Heart left ventricle (tissue), 16 donors: ENCODE results near the gene ATRX. TPM values are rescaled to one million over a fixed set of nuclear protein-coding genes. Genes with fewer than 3 reads are reported as not detected.

Source experiments
- ATAC-seq, 4 donors: fragments of 200-7000 bp; cut with Tn5 transposase; one replicate each; pipeline ENCODE4 v1.9.1; 2020 to 2022; ENCODE audit warnings: moderate library complexity in 4 of 4, mild to moderate bottlenecking in 3 of 4, moderate number of reproducible peaks in 1 of 4
- DNase-seq, 5 donors: peaks; one replicate each; pipeline ENCODE4 v3.0.0-alpha.2; 2020
- H3K27ac ChIP-seq, 12 donors: fragments of 200-600 bp; sonication (generic) in 4 of 12; one replicate each; pipeline versions ENCODE4 v1.5.0 to v1.8.0; 2016 to 2022; ENCODE audit warnings: mild to moderate bottlenecking in 2 of 12
- H3K27me3 ChIP-seq, 9 donors: fragments of 200-600 bp; sonication (generic) in 2 of 9; one replicate each; pipeline versions ENCODE4 v1.5.1 to v1.8.0; 2016 to 2022; ENCODE audit warnings: mild to moderate bottlenecking in 3 of 9
- H3K36me3 ChIP-seq, 9 donors: fragments of 200-600 bp; sonication (generic) in 2 of 9; one replicate each; pipeline versions ENCODE4 v1.5.0 to v1.8.0; 2018 to 2022; ENCODE audit warnings: mild to moderate bottlenecking in 2 of 9
- H3K4me1 ChIP-seq, 12 donors: fragments of 200-600 bp; sonication (generic) in 4 of 12; one replicate each; pipeline versions ENCODE4 v1.5.0 to v1.8.0; 2016 to 2022; ENCODE audit warnings: mild to moderate bottlenecking in 3 of 12
- H3K4me3 ChIP-seq, 12 donors: fragments of 200-600 bp; sonication (generic) in 4 of 12; one replicate each; pipeline versions ENCODE4 v1.5.0 to v1.8.0; 2017 to 2022; ENCODE audit warnings: mild to moderate bottlenecking in 9 of 12, moderate library complexity in 4 of 12
- H3K9me3 ChIP-seq, 12 donors: fragments of 200-600 bp; sonication (generic) in 4 of 12; one replicate each; pipeline versions ENCODE4 v1.5.0 to v1.8.0; 2016 to 2022; ENCODE audit warnings: mild to moderate bottlenecking in 1 of 12
- CTCF ChIP-seq, 12 donors: fragments of 200-600 bp; sonication (generic) in 4 of 12; IDR thresholded peaks; one replicate each; pipeline versions ENCODE4 v1.5.0 to v1.8.0; 2018 to 2022; ENCODE audit warnings: antibody characterized with exemption in 12 of 12, mild to moderate bottlenecking in 5 of 12
- POLR2A ChIP-seq, 2 donors: fragments of 450-650 bp; IDR thresholded peaks; one replicate each; pipeline ENCODE4 v1.6.1; 2017; ENCODE audit warnings: antibody characterized with exemption in 2 of 2, mild to moderate bottlenecking in 2 of 2, moderate library complexity in 2 of 2
- WGBS, 4 donors: extraction: QIAGEN DNeasy Blood & Tissue Kit in 2 of 4; methylation state at CpG; one replicate each; pipeline versions ENCODE4 v1.1.5 to v1.1.7; 2013 to 2018; 5-methylcytosine and 5-hydroxymethylcytosine counted together
- intact Hi-C, 10 donors: fragments of 100-400 bp; cut with DNase I; formaldehyde crosslinking; loops; one replicate each; pipeline versions ENCODE4 v1.11.1 to v1.14.2; 2022
- polyA plus RNA-seq, 2 donors: library from polyadenylated mRNA; stranded (reverse); fragments of 200-250 nt; gene quantifications; one replicate each; pipeline ENCODE4 v1.2.3, GENCODE V29; 2013
- total RNA-seq, 9 donors: library from RNA; depleted of rRNA in 2 of 9; stranded (reverse); fragments of >200 nt in 2 of 9; fragmentation: NEBNext Ultra II Directional in 3 of 9; extraction: Animal tissue kit (Norgen Biotek cat#: 25700) in 3 of 9; gene quantifications; one replicate each; pipeline versions ENCODE4 v1.1.0 to v1.2.4, GENCODE V29; 2016 to 2023
- donor health status: ischemic (EF 13 %, LVEDD 7.1; RV severe dilation, severe dysfunction).
- donor health status: healthy with polysubstance abuse.
- donor health status: DM: no; HTN: yes; CAD: no.
- donor health status: DM: no; HTN: no; CAD: no.
- donor health status: ischemic (EF 25% LVEDD 6.9; RV normal size, moderate dysfunction).
- donor health status: ischemic (EF 25% LVEDD 5.7; RV mildly dilated, moderate dysfunction).
- donor health status: healthy.
- donor health status: DM: yes; HTN: yes; CAD: no.
- donor health status: ischemic (EF 35%, LVEDD 5.7; RV mildly dilated, moderate dysfunction).
- donor health status: nonischemic (EF 11% LVEDD 7.7; RV severe dilation, severe dysfunction).
- donor health status: DM: yes; HTN: yes; CAD: no.
- donor health status: PGD.
- donor health status: ischemic (EF 29% LVEDD 5.4; RV normal size, mild dysfunction).
- donor health status: nonischemic (EF 23%, LVEDD 6.1; RV moderate dilation, normal function).

The ATRX gene
- total and polyA plus RNA-seq, 11 donors: 24.6 to 102 (median 83.8) TPM

DNA sequence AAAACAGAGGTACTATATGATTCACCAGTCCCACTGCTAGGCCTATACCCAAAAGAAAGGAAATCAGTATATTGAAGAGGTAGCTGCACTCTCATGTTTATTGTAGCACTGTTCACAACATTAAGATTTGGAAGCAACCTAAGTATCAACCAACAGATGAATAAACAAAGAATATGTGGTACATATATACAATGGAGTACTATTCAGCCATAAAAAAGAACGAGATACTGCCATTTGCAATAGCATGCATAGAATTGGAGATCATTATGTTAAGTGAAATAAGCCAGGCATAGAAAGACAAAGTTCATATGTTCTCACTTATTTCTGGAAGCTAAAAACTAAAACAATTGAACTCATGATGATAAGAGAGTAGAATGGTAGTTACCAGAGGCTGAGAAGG lies 266.3 kb downstream of the ATRX start:
- WGBS, 4 donors: 72 to 100% (median 82%) methylated on average over 1 of the region's 1 CpG
- H3K27ac ChIP-seq: no peak overlapping the region
- H3K4me1 ChIP-seq: no peaks in the 10 kb centered on the region
- no peak overlapping the region for H3K4me3 ChIP-seq
- intact Hi-C loops: no loop called here
- peaks cover 0 to 60% (median 17%) of the 10 kb centered on the region in 9 donors for H3K36me3 ChIP-seq
- DNase-seq (no peak), ATAC-seq (no peak)
- H3K9me3 ChIP-seq: peaks cover 0 to 6% (median under 1%) of the 10 kb centered on the region in 12 donors
- TF ChIP-seq POLR2A (IDR thresholded peaks at IDR 0.05) (no peak), CTCF (IDR thresholded peaks at IDR 0.05) (no peak)
- no peaks in the 10 kb centered on the region for H3K27me3 ChIP-seq

DNA sequence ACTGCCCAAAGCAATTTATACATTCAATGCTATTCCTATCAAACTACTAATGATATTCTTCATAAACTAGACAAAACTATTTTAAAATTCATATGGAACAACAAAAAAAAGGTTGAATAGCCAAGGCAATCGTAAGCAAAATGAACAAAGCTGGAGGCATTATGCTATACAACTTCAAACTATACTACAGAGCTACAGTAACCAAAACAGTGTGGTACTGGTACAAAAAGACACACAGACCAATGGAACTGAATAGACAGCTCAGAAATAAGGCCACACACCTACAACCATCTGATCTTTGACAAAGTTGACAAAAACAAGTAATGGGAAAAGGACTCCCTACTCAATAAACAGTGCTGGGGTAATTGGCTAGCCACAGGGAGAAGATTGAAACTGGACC lies 271.8 kb downstream of the ATRX start:
- no peaks in the 10 kb centered on the region for H3K27me3 ChIP-seq
- H3K4me3 ChIP-seq: no peak overlapping the region
- ATAC-seq: no peak
- DNase-seq: no peak
- TF ChIP-seq CTCF (IDR thresholded peaks at IDR 0.05) (no peak), POLR2A (IDR thresholded peaks at IDR 0.05) (no peak)
- peaks cover 0 to 62% (median 4%) of the 10 kb centered on the region in 9 donors for H3K36me3 ChIP-seq
- WGBS, 4 donors: 62 to 100% (median 93%) methylated on average over 1 of the region's 1 CpG
- no peaks in the 10 kb centered on the region for H3K4me1 ChIP-seq
- peaks cover 0 to 16% (median 6%) of the 10 kb centered on the region in 12 donors for H3K9me3 ChIP-seq
- H3K27ac ChIP-seq: no peak overlapping the region
- intact Hi-C loops: no loop called here

DNA sequence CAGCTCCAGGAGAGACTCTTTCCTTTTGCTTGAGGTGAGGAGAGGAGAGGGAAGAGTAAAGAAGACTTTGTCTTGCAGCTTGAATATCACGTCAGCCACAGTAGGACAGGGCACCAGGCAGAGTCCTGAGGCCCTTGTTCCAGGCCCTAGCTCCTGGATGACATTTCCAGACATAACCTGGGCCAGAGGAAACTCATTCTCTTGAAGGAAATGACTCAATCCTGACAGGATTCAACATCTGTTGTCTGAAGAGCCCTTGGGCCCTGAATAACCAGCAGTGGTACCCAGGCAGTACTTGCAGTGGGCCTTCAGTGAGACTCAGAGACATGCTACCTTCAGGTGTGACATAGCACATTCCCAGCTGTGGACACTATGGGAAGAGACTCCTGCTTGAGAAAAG lies 276.0 kb downstream of the ATRX start:
- Histone ChIP-seq H3K4me1 (peaks cover 0 to 7% (median 0%) of the 10 kb centered on the region in 12 donors), H3K4me3 (no peak overlapping the region), H3K9me3 (peaks cover 0 to 12% (median 4%) of the 10 kb centered on the region in 12 donors), H3K36me3 (peaks cover 0 to 61% (median 9%) of the 10 kb centered on the region in 9 donors), H3K27me3 (no peaks in the 10 kb centered on the region), H3K27ac (no peak overlapping the region)
- 52 to 89% (median 66%) methylated on average over 1 of the region's 1 CpG for WGBS, 4 donors
- no peak for DNase-seq
- intact Hi-C loops: no loop called here
- TF ChIP-seq CTCF (IDR thresholded peaks at IDR 0.05) (no peak), POLR2A (IDR thresholded peaks at IDR 0.05) (no peak)
- ATAC-seq: peak in 1 of 4 donors; percentile 73

DNA sequence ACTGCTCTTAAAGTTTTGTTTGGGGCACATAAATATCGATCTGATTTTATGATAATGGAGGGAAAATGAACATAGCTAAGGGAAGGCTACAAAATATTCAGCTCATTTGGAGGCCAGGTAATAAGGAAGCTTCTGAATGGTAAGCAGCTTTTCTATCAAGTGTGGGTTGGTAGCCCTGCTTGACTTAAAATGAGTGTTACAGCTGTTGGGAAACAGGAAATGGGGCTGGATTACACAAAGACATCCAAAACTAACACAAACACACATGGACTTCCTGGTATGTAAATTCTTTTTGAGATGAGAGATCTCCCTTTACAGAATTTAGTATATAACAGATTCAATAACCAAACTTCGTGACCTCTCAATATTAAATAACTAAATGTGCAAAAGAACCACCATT lies 280.8 kb downstream of the ATRX start:
- Histone ChIP-seq H3K4me3 (no peak overlapping the region), H3K27ac (peak overlapping the region in 3 of 12 donors; percentile 18 to 29 (median 26)), H3K4me1 (peaks cover 0 to 9% (median 0%) of the 10 kb centered on the region in 12 donors), H3K9me3 (no peaks in the 10 kb centered on the region), H3K36me3 (peaks cover 0 to 32% (median 9%) of the 10 kb centered on the region in 9 donors), H3K27me3 (peaks cover 0 to 4% (median 0%) of the 10 kb centered on the region in 9 donors)
- DNase-seq (no peak), ATAC-seq (peak in 2 of 4 donors; percentile 34 to 52)
- TF ChIP-seq POLR2A (IDR thresholded peaks at IDR 0.05) (no peak), CTCF (IDR thresholded peaks at IDR 0.05) (no peak)
- 43 to 62% (median 54%) methylated on average over 2 of the region's 2 CpGs for WGBS, 4 donors
- intact Hi-C loops: no loop called here
